Trophoblast cell (in vitro differentiated cells and primary cell): Measurements from ENCODE around the gene R3HCC1L.

Experiments used
- DNase-seq, 2 donors: peaks; one replicate each; pipeline ENCODE4 v3.0.0-alpha.2; 2016
- H2AFZ ChIP-seq: 2 replicates; pipeline ENCODE4 v1.6.1; 2013; ENCODE audit warnings: low read length, moderate library complexity, mild to moderate bottlenecking; ENCODE audit not compliant: insufficient read depth, poor library complexity
- H2AK5ac ChIP-seq: 2 replicates; pipeline ENCODE4 v1.6.1; 2013; ENCODE audit warnings: mild to moderate bottlenecking, low read length
- H2BK120ac ChIP-seq: 2 replicates; pipeline ENCODE4 v1.6.1; 2013; ENCODE audit warnings: low read length, mild to moderate bottlenecking, moderate library complexity; ENCODE audit not compliant: insufficient read depth, poor library complexity
- H2BK12ac ChIP-seq: 2 replicates; pipeline ENCODE4 v1.6.1; 2013; ENCODE audit warnings: mild to moderate bottlenecking, low read length, moderate library complexity
- H2BK5ac ChIP-seq: 2 replicates; pipeline ENCODE4 v1.6.1; 2013; ENCODE audit warnings: low read length, low read depth, moderate library complexity, mild to moderate bottlenecking; ENCODE audit not compliant: poor library complexity
- H3K14ac ChIP-seq: 2 replicates; pipeline ENCODE4 v1.6.1; 2013; ENCODE audit warnings: mild to moderate bottlenecking, low read length
- H3K18ac ChIP-seq: 2 replicates; pipeline ENCODE4 v1.6.1; 2013; ENCODE audit warnings: mild to moderate bottlenecking, low read length
- H3K23ac ChIP-seq: 2 replicates; pipeline ENCODE4 v1.6.1; 2013; ENCODE audit warnings: low read length
- H3K27ac ChIP-seq: 2 replicates; pipeline ENCODE4 v1.5.1; 2013; ENCODE audit warnings: low read depth, mild to moderate bottlenecking, inconsistent platforms, low read length, moderate library complexity
- H3K27me3 ChIP-seq: 2 replicates; pipeline ENCODE4 v1.6.1; 2013; ENCODE audit warnings: inconsistent platforms, mild to moderate bottlenecking, low read length, moderate library complexity; ENCODE audit not compliant: insufficient read depth
- H3K36me3 ChIP-seq, 2 experiments: 1 replicate in 1 of 2; 2 replicates in 1 of 2; pipeline ENCODE4 v1.6.1; 2013; ENCODE audit warnings: low read length in 2 of 2, mild to moderate bottlenecking in 2 of 2, moderate library complexity in 1 of 2; ENCODE audit not compliant: insufficient read depth in 2 of 2, control insufficient read depth in 1 of 2
- H3K4ac ChIP-seq: 2 replicates; pipeline ENCODE4 v1.6.1; 2013; ENCODE audit warnings: low read depth, mild to moderate bottlenecking, low read length, moderate library complexity
- H3K4me1 ChIP-seq, 2 experiments: 1 replicate in 1 of 2; 2 replicates in 1 of 2; pipeline ENCODE4 v1.6.1; 2013; ENCODE audit warnings: low read length in 2 of 2, mild to moderate bottlenecking in 2 of 2, moderate library complexity in 1 of 2; ENCODE audit not compliant: insufficient read depth in 2 of 2, control insufficient read depth in 1 of 2
- H3K4me2 ChIP-seq: 2 replicates; pipeline ENCODE4 v1.6.1; 2013; ENCODE audit warnings: inconsistent platforms, mild to moderate bottlenecking, low read length, moderate library complexity
- H3K4me3 ChIP-seq: 2 replicates; pipeline ENCODE4 v1.5.1; 2013; ENCODE audit warnings: mild to moderate bottlenecking, low read depth, low read length, inconsistent platforms
- H3K79me1 ChIP-seq: one replicate; pipeline ENCODE4 v1.6.1; 2013; ENCODE audit warnings: low read length
- H3K79me2 ChIP-seq: 2 replicates; pipeline ENCODE4 v1.6.1; 2013; ENCODE audit warnings: low read length, mild to moderate bottlenecking; ENCODE audit not compliant: control insufficient read depth, insufficient read depth, poor library complexity
- H3K9ac ChIP-seq: 2 replicates; pipeline ENCODE4 v1.6.1; 2013; ENCODE audit warnings: mild to moderate bottlenecking, low read length
- H3K9me3 ChIP-seq: 2 replicates; pipeline ENCODE4 v1.6.1; 2013; ENCODE audit warnings: low read depth, mild to moderate bottlenecking, control low read depth, inconsistent platforms, low read length; ENCODE audit not compliant: insufficient read depth
- H4K12ac ChIP-seq: 2 replicates; pipeline ENCODE4 v1.6.1; 2013; ENCODE audit warnings: low read depth, mild to moderate bottlenecking, low read length, moderate library complexity
- H4K8ac ChIP-seq: 2 replicates; pipeline ENCODE4 v1.6.1; 2013; ENCODE audit warnings: low read depth, mild to moderate bottlenecking, low read length, moderate library complexity
- H4K91ac ChIP-seq: one replicate; pipeline ENCODE4 v1.6.1; 2013; ENCODE audit warnings: low read depth, mild to moderate bottlenecking, low read length, moderate library complexity
- WGBS: extraction: QIAGEN DNeasy Blood & Tissue Kit; methylation state at CpG from one replicate; pipeline ENCODE4 v1.1.7; 2013; ENCODE audit warnings: missing lambda C conversion rate; ENCODE audit not compliant: insufficient read length, insufficient coverage; ENCODE audit errors: extremely low coverage; 5-methylcytosine and 5-hydroxymethylcytosine counted together

The R3HCC1L gene

GRCh38 chr10:98202378-98202777 lies 67.9 kb downstream of the R3HCC1L start:
- Histone ChIP-seq H3K4me1 (no peaks in the 10 kb centered on the region), H3K36me3 (no peaks in the 10 kb centered on the region), H3K23ac (no peak overlapping the region), H4K8ac (no peak overlapping the region), H2AK5ac (no peak overlapping the region), H3K27ac (no peak overlapping the region), H2AFZ (no peak overlapping the region), H3K9ac (no peak overlapping the region), H4K12ac (no peak overlapping the region), H2BK12ac (no peak overlapping the region), H3K79me1 (no peaks in the 10 kb centered on the region), H3K27me3 (no peaks in the 10 kb centered on the region), H2BK5ac (no peak overlapping the region), H2BK120ac (no peak overlapping the region), H3K79me2 (no peaks in the 10 kb centered on the region), H3K9me3 (no peaks in the 10 kb centered on the region), H3K4me3 (no peak overlapping the region), H3K4ac (no peak overlapping the region), H3K14ac (no peak overlapping the region), H3K18ac (no peak overlapping the region), H3K4me2 (no peak overlapping the region), H4K91ac (no peak overlapping the region)
- WGBS: no CpG with 5 or more reads among the region's 8 CpGs
- no peak for DNase-seq

- H2BK12ac ChIP-seq: no peak overlapping the region
- H3K18ac ChIP-seq: no peak overlapping the region
- H3K9ac ChIP-seq: no peak overlapping the region
- H2AK5ac ChIP-seq: no peak overlapping the region
- no peak overlapping the region for H3K23ac ChIP-seq
- H3K9me3 ChIP-seq: no peaks in the 10 kb centered on the region
- no peaks in the 10 kb centered on the region for H3K27me3 ChIP-seq
- no peak overlapping the region for H4K8ac ChIP-seq
- H3K4me2 ChIP-seq: no peak overlapping the region
- no peaks in the 10 kb centered on the region for H3K79me2 ChIP-seq
- no peak for DNase-seq
- peaks cover 0 to 2% of the 10 kb centered on the region in 2 experiments for H3K36me3 ChIP-seq
- H2BK5ac ChIP-seq: no peak overlapping the region
- H2AFZ ChIP-seq: no peak overlapping the region
- H3K27ac ChIP-seq: no peak overlapping the region
- H3K4me1 ChIP-seq: no peaks in the 10 kb centered on the region
- no peak overlapping the region for H4K91ac ChIP-seq
- WGBS: no CpG with 5 or more reads among the region's 2 CpGs
- no peaks in the 10 kb centered on the region for H3K79me1 ChIP-seq
- no peak overlapping the region for H3K14ac ChIP-seq
- H2BK120ac ChIP-seq: no peak overlapping the region
- no peak overlapping the region for H3K4me3 ChIP-seq
- H4K12ac ChIP-seq: no peak overlapping the region
- no peak overlapping the region for H3K4ac ChIP-seq
Measured at GRCh38 chr10:98205351-98205750, 70.9 kb downstream of the R3HCC1L start.

GRCh38 chr10:98208925-98209324 lies 74.5 kb downstream of the R3HCC1L start:
- no peak overlapping the region for H3K4me3 ChIP-seq
- H3K9ac ChIP-seq: no peak overlapping the region
- H4K8ac ChIP-seq: no peak overlapping the region
- no peak overlapping the region for H2AK5ac ChIP-seq
- H4K91ac ChIP-seq: no peak overlapping the region
- no peak overlapping the region for H2BK120ac ChIP-seq
- no peak overlapping the region for H4K12ac ChIP-seq
- H3K4ac ChIP-seq: no peak overlapping the region
- DNase-seq: peak; percentile 84 to 95
- H3K14ac ChIP-seq: no peak overlapping the region
- H3K36me3 ChIP-seq: peaks cover 0 to 2% of the 10 kb centered on the region in 2 experiments
- H2AFZ ChIP-seq: no peak overlapping the region
- H3K18ac ChIP-seq: no peak overlapping the region
- peaks cover 0 to 3% of the 10 kb centered on the region in 2 experiments for H3K4me1 ChIP-seq
- no CpG with 5 or more reads among the region's 2 CpGs for WGBS
- H2BK5ac ChIP-seq: no peak overlapping the region
- no peaks in the 10 kb centered on the region for H3K79me1 ChIP-seq
- no peak overlapping the region for H2BK12ac ChIP-seq
- no peak overlapping the region for H3K4me2 ChIP-seq
- no peak overlapping the region for H3K27ac ChIP-seq
- no peaks in the 10 kb centered on the region for H3K9me3 ChIP-seq
- H3K27me3 ChIP-seq: no peaks in the 10 kb centered on the region
- H3K79me2 ChIP-seq: no peaks in the 10 kb centered on the region
- H3K23ac ChIP-seq: no peak overlapping the region

GRCh38 chr10:98209441-98209840 lies 75.0 kb downstream of the R3HCC1L start:
- no peak overlapping the region for H4K12ac ChIP-seq
- no peaks in the 10 kb centered on the region for H3K27me3 ChIP-seq
- WGBS: no CpG with 5 or more reads among the region's 4 CpGs
- no peaks in the 10 kb centered on the region for H3K79me2 ChIP-seq
- peaks cover 0 to 2% of the 10 kb centered on the region in 2 experiments for H3K36me3 ChIP-seq
- H3K9me3 ChIP-seq: no peaks in the 10 kb centered on the region
- H2AFZ ChIP-seq: no peak overlapping the region
- H3K14ac ChIP-seq: no peak overlapping the region
- no peak overlapping the region for H2AK5ac ChIP-seq
- H2BK12ac ChIP-seq: no peak overlapping the region
- no peak overlapping the region for H2BK5ac ChIP-seq
- no peak overlapping the region for H2BK120ac ChIP-seq
- H3K4me3 ChIP-seq: no peak overlapping the region
- H4K91ac ChIP-seq: no peak overlapping the region
- no peaks in the 10 kb centered on the region for H3K79me1 ChIP-seq
- no peak overlapping the region for H3K4me2 ChIP-seq
- H3K18ac ChIP-seq: no peak overlapping the region
- no peak overlapping the region for H3K4ac ChIP-seq
- no peak overlapping the region for H3K9ac ChIP-seq
- no peak overlapping the region for H3K23ac ChIP-seq
- peaks cover 0 to 3% of the 10 kb centered on the region in 2 experiments for H3K4me1 ChIP-seq
- no peak overlapping the region for H3K27ac ChIP-seq
- peak; percentile 16 to 60 for DNase-seq
- H4K8ac ChIP-seq: no peak overlapping the region
